H1 (cell line): ENCODE measurements around the gene MIGA1. TPM values are rescaled to one million over a fixed set of nuclear protein-coding genes. Genes with fewer than 3 reads are reported as not detected.

ENCODE experiments used
- CTCF ChIA-PET: fragments of 300-600 bp; sonication (Branson Sonifier 250); formaldehyde crosslinking; loops from one replicate; lab custom pipeline; 2021; ENCODE audit not compliant: partially characterized antibody; lab: Charles Lee
- POLR2A ChIA-PET: fragments of 300-600 bp; sonication (Branson Sonifier 250); formaldehyde crosslinking; loops from one replicate; lab custom pipeline; 2021; ENCODE audit warnings: inconsistent platforms; ENCODE audit not compliant: partially characterized antibody; lab: Charles Lee
- DNase-seq, 2 experiments: peaks; one replicate each; pipeline versions ENCODE4 v3.0.0 to v3.0.0-alpha.2; 2010 to 2022; ENCODE audit warnings: low spot score in 2 of 2, low read depth in 1 of 2, mixed read lengths in 1 of 2
- FAIRE-seq: peaks from 2 replicates; lab custom pipeline; 2011; peaks lifted over from hg19 to GRCh38; lab: Jason Lieb, UNC
- H2AFZ ChIP-seq: 2 replicates; pipeline ENCODE4 v1.8.1; 2012; ENCODE audit warnings: low read length, inconsistent platforms
- H2AK5ac ChIP-seq: 2 replicates; pipeline ENCODE4 v1.6.1; 2013; ENCODE audit warnings: low read depth, low read length
- H2BK120ac ChIP-seq: replicated peaks from 2 replicates; pipeline ENCODE3; 2013; ENCODE audit warnings: low read depth, low read length, inconsistent platforms
- H2BK12ac ChIP-seq: 2 replicates; pipeline ENCODE4 v1.6.1; 2013; ENCODE audit warnings: low read depth, low read length
- H2BK15ac ChIP-seq: 2 replicates; pipeline ENCODE4 v1.6.1; 2013; ENCODE audit warnings: low read length
- H2BK20ac ChIP-seq: 2 replicates; pipeline ENCODE4 v1.6.1; 2013; ENCODE audit warnings: low read length
- H2BK5ac ChIP-seq: 2 replicates; pipeline ENCODE4 v1.6.1; 2013; ENCODE audit warnings: low read depth, low read length
- H3K14ac ChIP-seq: 2 replicates; pipeline ENCODE4 v1.6.1; 2013; ENCODE audit warnings: inconsistent platforms; ENCODE audit not compliant: insufficient read length
- H3K18ac ChIP-seq: 2 replicates; pipeline ENCODE4 v1.6.1; 2013; ENCODE audit warnings: low read length; ENCODE audit errors: extremely low read depth
- H3K23ac ChIP-seq: 2 replicates; pipeline ENCODE4 v1.6.1; 2013; ENCODE audit warnings: inconsistent platforms; ENCODE audit not compliant: insufficient read length
- H3K23me2 ChIP-seq: 2 replicates; pipeline ENCODE4 v1.6.1; 2013; ENCODE audit warnings: low read depth, low read length
- H3K27ac ChIP-seq: 2 replicates; pipeline ENCODE4 v1.6.1; 2011; ENCODE audit warnings: low read depth, low read length, inconsistent platforms
- H3K27me3 ChIP-seq, 4 experiments: replicated peaks in 1 of 4; 1 replicate in 1 of 4; 2 replicates in 3 of 4; pipeline versions ENCODE4 v1.6.1 to v1.8.1; 2011 to 2013; ENCODE audit warnings: low read length in 3 of 4, mild to moderate bottlenecking in 3 of 4, inconsistent platforms in 2 of 4, mixed read lengths in 2 of 4, moderate library complexity in 1 of 4; ENCODE audit not compliant: control insufficient read depth in 3 of 4, insufficient read depth in 3 of 4; ENCODE audit errors: extremely low read depth in 1 of 4
- H3K36me3 ChIP-seq, 4 experiments: 2 replicates each; pipeline versions ENCODE4 v1.6.1 to v1.8.1; 2011 to 2013; ENCODE audit warnings: mild to moderate bottlenecking in 4 of 4, low read length in 3 of 4, moderate library complexity in 2 of 4, control low read depth in 1 of 4, inconsistent platforms in 1 of 4; ENCODE audit not compliant: insufficient read depth in 4 of 4, control insufficient read depth in 2 of 4
- H3K4ac ChIP-seq: replicated peaks from 2 replicates; pipeline ENCODE3; 2013; ENCODE audit warnings: low read length, low read depth, mixed read lengths, inconsistent platforms; ENCODE audit not compliant: insufficient read length
- H3K4me1 ChIP-seq, 4 experiments: replicated peaks in 1 of 4; 1 replicate in 1 of 4; 2 replicates in 3 of 4; pipeline versions ENCODE4 v1.6.1 to v1.8.1; 2011 to 2013; ENCODE audit warnings: low read length in 3 of 4, inconsistent platforms in 2 of 4, mixed read lengths in 1 of 4; ENCODE audit not compliant: insufficient read depth in 4 of 4, control insufficient read depth in 3 of 4
- H3K4me2 ChIP-seq, 2 experiments: 2 replicates each; pipeline versions ENCODE4 v1.6.1 to v1.8.1; 2011 to 2013; ENCODE audit warnings: low read depth in 2 of 2, low read length in 2 of 2, control low read depth in 1 of 2, inconsistent platforms in 1 of 2, mild to moderate bottlenecking in 1 of 2; ENCODE audit not compliant: insufficient read depth in 1 of 2
- H3K4me3 ChIP-seq, 4 experiments: fragments of 200-600, 300-600 bp in 1 of 4; sonication (generic), shearing (Covaris generic), sonication (Bioruptor Twin) in 1 of 4; 2 replicates each; pipeline versions ENCODE4 v1.5.1 to v1.8.1; 2011 to 2016; ENCODE audit warnings: low read length in 4 of 4, low read depth in 3 of 4, control low read depth in 2 of 4, inconsistent platforms in 2 of 4, mild to moderate bottlenecking in 2 of 4, mixed read lengths in 1 of 4, moderate library complexity in 1 of 4; ENCODE audit not compliant: insufficient read depth in 2 of 4; ENCODE audit errors: extremely low read depth in 1 of 4
- H3K56ac ChIP-seq: replicated peaks from 2 replicates; pipeline ENCODE3; 2013; ENCODE audit warnings: low read depth, mild to moderate bottlenecking, mixed read lengths, low read length, inconsistent platforms; ENCODE audit not compliant: insufficient read length
- H3K79me1 ChIP-seq: 2 replicates; pipeline ENCODE4 v1.6.1; 2013; ENCODE audit warnings: low read depth, low read length, control low read depth
- H3K79me2 ChIP-seq, 2 experiments: 2 replicates each; pipeline versions ENCODE4 v1.6.1 to v1.8.1; 2012 to 2013; ENCODE audit warnings: low read length in 2 of 2, mild to moderate bottlenecking in 2 of 2, inconsistent platforms in 1 of 2; ENCODE audit not compliant: insufficient read depth in 2 of 2, control insufficient read depth in 1 of 2
- H3K9ac ChIP-seq, 4 experiments: replicated peaks in 1 of 4; 1 replicate in 1 of 4; 2 replicates in 3 of 4; pipeline versions ENCODE4 v1.6.1 to v1.8.1; 2011 to 2013; ENCODE audit warnings: low read depth in 3 of 4, low read length in 3 of 4, control low read depth in 2 of 4, mild to moderate bottlenecking in 2 of 4, moderate library complexity in 2 of 4, inconsistent platforms in 1 of 4; ENCODE audit errors: extremely low read depth in 1 of 4
- H3K9me3 ChIP-seq, 2 experiments: 2 replicates each; pipeline versions ENCODE4 v1.6.1 to v1.8.1; 2012 to 2013; ENCODE audit warnings: mild to moderate bottlenecking in 2 of 2, moderate library complexity in 2 of 2, control low read depth in 1 of 2, inconsistent platforms in 1 of 2, low read depth in 1 of 2, low read length in 1 of 2, mixed read lengths in 1 of 2; ENCODE audit not compliant: insufficient read depth in 2 of 2
- H4K20me1 ChIP-seq, 2 experiments: replicated peaks in 1 of 2; 2 replicates each; pipeline versions ENCODE3 to v1.8.1; 2011 to 2013; ENCODE audit warnings: inconsistent platforms in 2 of 2, low read length in 2 of 2, mild to moderate bottlenecking in 1 of 2; ENCODE audit not compliant: insufficient read depth in 2 of 2, control insufficient read depth in 1 of 2
- H4K5ac ChIP-seq: 2 replicates; pipeline ENCODE4 v1.6.1; 2013; ENCODE audit warnings: low read length, low read depth, mixed read lengths, inconsistent platforms; ENCODE audit not compliant: insufficient read length
- H4K8ac ChIP-seq: 2 replicates; pipeline ENCODE4 v1.8.0; 2013; ENCODE audit warnings: mild to moderate bottlenecking, moderate library complexity, low read length, inconsistent platforms; ENCODE audit not compliant: insufficient read depth; ENCODE audit errors: extremely low read depth
- H4K91ac ChIP-seq: replicated peaks from 2 replicates; pipeline ENCODE3; 2013; ENCODE audit warnings: low read length, mixed read lengths, inconsistent platforms; ENCODE audit not compliant: insufficient read length
- BACH1 ChIP-seq: IDR thresholded peaks from 2 replicates; pipeline ENCODE4 v1.6.1; 2012; ENCODE audit warnings: low read length, improper control_type of control experiment
- CBX8 ChIP-seq: fragments of 300-800, 300-1000 bp; sonication (generic); IDR thresholded peaks from 2 replicates; pipeline ENCODE4 v1.7.1; 2016; ENCODE audit warnings: low read depth, low read length, borderline replicate concordance
- CEBPB ChIP-seq: IDR thresholded peaks from 2 replicates; pipeline ENCODE4 v1.6.1; 2012; ENCODE audit warnings: low read depth, low read length
- FOSL1 ChIP-seq: IDR thresholded peaks from 2 replicates; pipeline ENCODE4 v1.6.1; 2011; ENCODE audit warnings: mild to moderate bottlenecking, low read depth, low read length, moderate library complexity; ENCODE audit not compliant: insufficient read depth
- KDM4A ChIP-seq: IDR thresholded peaks from one replicate; pipeline ENCODE4 v1.7.1; 2012; ENCODE audit warnings: low read depth, mild to moderate bottlenecking, moderate library complexity, low read length, inconsistent platforms; ENCODE audit not compliant: severe bottlenecking
- SAP30 ChIP-seq: fragments of 300-600 bp; sonication (generic); IDR thresholded peaks from 2 replicates; pipeline ENCODE4 v1.7.1; 2012; ENCODE audit warnings: low read length, moderate library complexity, mild to moderate bottlenecking, inconsistent platforms; ENCODE audit not compliant: insufficient read depth, insufficient replicate concordance
- SP4 ChIP-seq: IDR thresholded peaks from 2 replicates; pipeline ENCODE4 v1.6.1; 2012; ENCODE audit warnings: low read length, inconsistent platforms
- TCF12 ChIP-seq: IDR thresholded peaks from 2 replicates; pipeline ENCODE4 v1.6.1; 2011; ENCODE audit warnings: low read depth, mild to moderate bottlenecking, low read length
- ZNF274 ChIP-seq: IDR thresholded peaks from 2 replicates; pipeline ENCODE4 v1.7.0; 2012; ENCODE audit warnings: low read length, borderline replicate concordance; ENCODE audit errors: extremely low read depth
- WGBS, 2 experiments: shearing (Covaris generic) in 1 of 2; methylation state at CpG; one replicate each; pipeline versions ENCODE4 v1.1.6 to v1.1.7; 2013 to 2015; ENCODE audit warnings: low lambda C conversion rate in 2 of 2, mixed read lengths in 2 of 2, inconsistent platforms in 1 of 2, low coverage in 1 of 2, missing lambda C conversion rate in 1 of 2; ENCODE audit not compliant: insufficient replicate concordance in 2 of 2, insufficient coverage in 1 of 2, insufficient read length in 1 of 2; ENCODE audit errors: extremely low coverage in 1 of 2, missing lambda C conversion rate in 1 of 2; 5-methylcytosine and 5-hydroxymethylcytosine counted together
- polyA plus RNA-seq, 7 experiments: library from polyadenylated mRNA; depleted of rRNA in 3 of 7; stranded (reverse) in 5 of 7; unstranded in 2 of 7; fragments of >200 nt in 5 of 7; fragments of 200-250 nt in 2 of 7; gene quantifications; 1 replicate in 5 of 7; 2 replicates in 1 of 7; 4 replicates in 1 of 7; pipeline versions ENCODE4 v1.2.1 to v1.2.3, GENCODE V29; 2011 to 2013; ENCODE audit warnings: missing spikeins in 2 of 7, mixed read lengths in 2 of 7
- total RNA-seq: library from RNA; stranded (reverse); fragmentation: NEBNext Ultra II Directional; extraction: Animal tissue kit (Norgen Biotek cat#: 25700); gene quantifications from 2 replicates; pipeline ENCODE4 v1.2.1, GENCODE V29; 2021

The MIGA1 gene
- total and polyA plus RNA-seq, 2 of the 8 experiments (the other 6 are each of a cell fraction or from before 2014, with no cell fraction given): 0.95 to 7.0 TPM

GRCh38 chr1:77872645-77873044, 93.2 kb downstream of the MIGA1 start:
- Histone ChIP-seq H2BK12ac (no peak overlapping the region), H2BK15ac (no peak overlapping the region), H4K8ac (no peak overlapping the region), H3K23me2 (no peaks in the 10 kb centered on the region), H2AFZ (no peak overlapping the region), H3K9me3 (no peaks in the 10 kb centered on the region; a peak in 1 of 4 replicates), H3K4me1 (no peaks in the 10 kb centered on the region), H2BK120ac (no peak overlapping the region), H2AK5ac (no peak overlapping the region), H3K14ac (no peak overlapping the region), H3K4me2 (no peak overlapping the region), H2BK20ac (no peak overlapping the region), H3K79me1 (no peaks in the 10 kb centered on the region), H3K27me3 (no peaks in the 10 kb centered on the region), H3K36me3 (no peaks in the 10 kb centered on the region), H3K27ac (no peak overlapping the region), H3K9ac (no peak overlapping the region), H4K91ac (no peak overlapping the region), H3K56ac (no peak overlapping the region), H3K4ac (no peak overlapping the region), H4K20me1 (no peaks in the 10 kb centered on the region), H4K5ac (no peak overlapping the region), H3K79me2 (no peaks in the 10 kb centered on the region), H3K23ac (no peak overlapping the region), H2BK5ac (no peak overlapping the region), H3K4me3 (no peak overlapping the region), H3K18ac (no peak overlapping the region)
- 100% methylated on average over 1 of the region's 1 CpG; no CpG with 5 or more reads in 1 of the 2 experiments for WGBS, 2 experiments
- FAIRE-seq (no peak), DNase-seq (no peak)
- ChIA-PET CTCF (interaction anchor here (0.9 to 1.6 kb wide), 3 partner anchors 27 to 323 kb away, joined by 3 to 5 read pairs (median 3); no protein-coding TSS in a partner anchor), POLR2A (interaction anchor here (1.7 kb wide), 1 partner anchor 15 kb away, joined by 7 read pairs; the partner anchor contains the start of gene NEXN)
- TF ChIP-seq TCF12 (no peak), KDM4A (no peak), BACH1 (no peak), CEBPB (no peak), FOSL1 (no peak), CBX8 (no peak), SP4 (no peak), SAP30 (no peak), ZNF274 (no peak)
